GM21717 (cell line): ENCODE measurements around the gene MRTFA.
A peak's percentile ranks its signal among the peaks of the same experiment; 100 is the strongest.
"Not testable (repeated sequence)": the region's sequence is repeated elsewhere in the genome, so short reads cannot be mapped to it uniquely, and the experiment has no call there.

Experiments
- ATAC-seq: cut with Tn5 transposase; IDR thresholded peaks from one replicate; pipeline ENCODE4 v1.9.1; 2021; ENCODE audit warnings: mild to moderate bottlenecking, moderate library complexity; ENCODE audit not compliant: unreplicated experiment

MRTFA gene

GRCh38 chr22:40636380-40637182, at the start of gene MRTFA:
Gene MRTFA, minus strand, starts transcription at chr22:40636719.
- peak; percentile 83 for ATAC-seq

- no peak for ATAC-seq
Observed at GRCh38 chr22:40685406-40685805, 48.9 kb upstream of the MRTFA start.

GRCh38 chr22:40684728-40685127, 48.2 kb upstream of the MRTFA start:
- no peak for ATAC-seq

- ATAC-seq: no peak
Observed at GRCh38 chr22:40681451-40681850, 44.9 kb upstream of the MRTFA start.

- ATAC-seq: no peak
Observed at GRCh38 chr22:40680819-40681183, 44.3 kb upstream of the MRTFA start.

GRCh38 chr22:40679964-40680818, 43.7 kb upstream of the MRTFA start:
- ATAC-seq: no peak

GRCh38 chr22:40679249-40679963, 42.9 kb upstream of the MRTFA start, which contains the start of gene MCHR1:
Gene MCHR1, plus strand, starts transcription at chr22:40679484. Its CDS starts 169 bp downstream, at chr22:40679653.
- ATAC-seq: no peak

GRCh38 chr22:40678493-40679248, 42.2 kb upstream of the MRTFA start:
- no peak for ATAC-seq

- no peak for ATAC-seq
Observed at GRCh38 chr22:40676644-40677043, 40.1 kb upstream of the MRTFA start.

GRCh38 chr22:40676166-40676565, 39.6 kb upstream of the MRTFA start:
- not testable (repeated sequence) for ATAC-seq

GRCh38 chr22:40674274-40674673, 37.8 kb upstream of the MRTFA start:
- no peak for ATAC-seq

GRCh38 chr22:40673017-40673416, 36.5 kb upstream of the MRTFA start:
- ATAC-seq: no peak

GRCh38 chr22:40671796-40672360, 35.4 kb upstream of the MRTFA start:
- no peak for ATAC-seq

GRCh38 chr22:40671369-40671768, 34.9 kb upstream of the MRTFA start:
- ATAC-seq: no peak

- ATAC-seq: no peak
Observed at GRCh38 chr22:40670058-40670457, 33.5 kb upstream of the MRTFA start.

- no peak for ATAC-seq
Observed at GRCh38 chr22:40668611-40669411, 32.3 kb upstream of the MRTFA start.

GRCh38 chr22:40666151-40666848, 29.8 kb upstream of the MRTFA start:
- ATAC-seq: no peak

- ATAC-seq: no peak
Observed at GRCh38 chr22:40665312-40665711, 28.8 kb upstream of the MRTFA start.

GRCh38 chr22:40661671-40662070, 25.2 kb upstream of the MRTFA start:
- no peak for ATAC-seq
